ENCODE measurements around the gene SHC3. TPM values are rescaled to one million over a fixed set of nuclear protein-coding genes. Genes with fewer than 3 reads are reported as not detected.

Gene SHC3
- total and polyA plus RNA-seq, 9 of the 15 experiments (the other 6 are each of a cell fraction or from before 2014, with no cell fraction given): not detected

- DNase-seq (ENCODE audit: extremely low read depth in 1 of 4, low spot score in 3 of 4) (peak; percentile 13 to 69 (median 52)), FAIRE-seq (no peak), ATAC-seq (peak; percentile 42; the same call in 2 of the 3 replicates)
- BruUV-seq (replicated peaks): no TSS peak
- H3K36me3 ChIP-seq (ENCODE audit: control insufficient read depth, insufficient read depth, low read length): no peaks in the 10 kb centered on the region
- H3K4me3 ChIP-seq: peak within 1 kb of the TSS; percentile 28; the same call in 1 of the 2 replicates
- intact Hi-C loops (cut with micrococcal nuclease): loop anchor here (10.0 kb wide), 1 partner anchor 307 kb away; no protein-coding TSS in a partner anchor
- H3K4me1 ChIP-seq (replicated peaks in 1 of 2; ENCODE audit: control insufficient read depth in 2 of 2, insufficient read depth in 2 of 2, low read length in 2 of 2): peaks cover 0 to 11% of the 10 kb centered on the region in 2 experiments; a peak in 3 of 5 replicates
- H3K9me1 ChIP-seq (ENCODE audit: control insufficient read depth, insufficient read depth, low read length): no peaks in the 10 kb centered on the region
- no peaks in the 10 kb centered on the region for H4K20me1 ChIP-seq (replicated peaks; ENCODE audit: control insufficient read depth, insufficient read depth, low read length)
- no peak within 1 kb of the TSS for H3K27ac ChIP-seq (ENCODE audit: extremely low read depth, low read depth, low read length)
- H3K9ac ChIP-seq (ENCODE audit: insufficient read depth in 1 of 2, low read depth in 2 of 2, low read length in 2 of 2): no peak within 1 kb of the TSS
- ChIA-PET POLR2A (no interaction called here), CTCF (ENCODE audit: low intra/inter-chr PET ratio) (no interaction called here)
- no peaks in the 10 kb centered on the region for H3K79me2 ChIP-seq (ENCODE audit: control insufficient read depth, insufficient read depth, low read length)
- peaks cover 0 to 25% of the 10 kb centered on the region in 2 experiments; a peak in 2 of 5 replicates for H3K27me3 ChIP-seq (ENCODE audit: control insufficient read depth in 2 of 2, insufficient read depth in 2 of 2, low read length in 2 of 2)
- in situ Hi-C loops (cut with MboI): no loop called here
- no peaks in the 10 kb centered on the region for H3K9me3 ChIP-seq (replicated peaks; ENCODE audit: control insufficient read depth, insufficient read depth, low read depth, low read length)
- H3K4me2 ChIP-seq (ENCODE audit: insufficient read depth, low read length): peak within 1 kb of the TSS; percentile 37
- 0 out of 2 replicates have a peak within 1 kb of the TSS, but pooled peaks have one; percentile 45 for H2AFZ ChIP-seq (ENCODE audit: low read depth, low read length)
- TF ChIP-seq MCM7 (IDR thresholded peaks at IDR 0.05) (no peak), CBFA2T3 (IDR thresholded peaks at IDR 0.05) (no peak), KLF10 (CRISPR knock-in tag; IDR thresholded peaks at IDR 0.05) (no peak), NFATC3 (IDR thresholded peaks at IDR 0.05) (no peak), ESRRA (IDR thresholded peaks at IDR 0.05; ENCODE audit: borderline replicate concordance, low read depth) (no peak), ZBTB49 (CRISPR knock-in tag; IDR thresholded peaks at IDR 0.05; ENCODE audit: borderline replicate concordance) (no peak), MEF2D (tag; conservative IDR thresholded peaks at IDR 0.05; ENCODE audit: low read depth) (no peak), HOXB6 (CRISPR knock-in tag; IDR thresholded peaks at IDR 0.05; ENCODE audit: borderline replicate concordance) (no peak), BRF1 (IDR thresholded peaks at IDR 0.05; ENCODE audit: borderline replicate concordance, extremely low read depth, insufficient read length) (no peak)
- 20% methylated on average over 19 of the region's 94 CpGs for WGBS (ENCODE audit: insufficient coverage, low coverage, missing lambda C conversion rate)
These were observed 187.3 kb downstream of the SHC3 start, which contains the start of gene S1PR3 for GRCh38 chr9:88991066-88992034. Gene S1PR3, plus strand, starts transcription at chr9:88991468. Its CDS starts 9,733 bp downstream, at chr9:89001201.
